HepG2 (cell line): Measurements from ENCODE around the gene CEP128.

Source experiments
- ATF1 ChIP-seq: IDR thresholded peaks from 2 replicates; pipeline ENCODE4 v1.6.1; 2016; ENCODE audit warnings: mild to moderate bottlenecking, control low read depth
- CC2D1A ChIP-seq: sonication (generic); formaldehyde crosslinking; IDR thresholded peaks from 2 replicates; pipeline ENCODE4 v1.8.1; 2023; ENCODE audit warnings: mild to moderate bottlenecking, missing genetic modification reagents
- E2F1 ChIP-seq: sonication (generic); formaldehyde crosslinking; IDR thresholded peaks from 2 replicates; pipeline ENCODE4 v1.5.0; 2020; ENCODE audit warnings: missing genetic modification reagents
- NFE2L1 ChIP-seq: sonication (generic); formaldehyde crosslinking; IDR thresholded peaks from 2 replicates; pipeline ENCODE4 v1.4.0; 2020; ENCODE audit warnings: missing genetic modification reagents, mild to moderate bottlenecking, borderline replicate concordance
- NR2C2 ChIP-seq: sonication (generic); formaldehyde crosslinking; IDR thresholded peaks from 2 replicates; pipeline ENCODE4 v1.4.0; 2020; ENCODE audit warnings: missing genetic modification reagents, mild to moderate bottlenecking, moderate library complexity, borderline replicate concordance
- PAF1 ChIP-seq: IDR thresholded peaks from 2 replicates; pipeline ENCODE4 v1.6.1; 2016; ENCODE audit warnings: missing genetic modification reagents, missing compliant biosample characterization
- SMARCE1 ChIP-seq: fragments of 450-650 bp; IDR thresholded peaks from 2 replicates; pipeline ENCODE4 v1.6.1; 2017; ENCODE audit warnings: borderline replicate concordance
- TCF7 ChIP-seq: sonication (generic); IDR thresholded peaks from 2 replicates; pipeline ENCODE4 v1.6.1; 2016; ENCODE audit warnings: antibody characterized with exemption, low read depth
- THYN1 ChIP-seq: sonication (generic); formaldehyde crosslinking; IDR thresholded peaks from 2 replicates; pipeline ENCODE4 v1.8.1; 2023; ENCODE audit warnings: low read depth, mild to moderate bottlenecking, moderate library complexity, missing genetic modification reagents, borderline replicate concordance
- TOPORS ChIP-seq: sonication (generic); formaldehyde crosslinking; IDR thresholded peaks from 2 replicates; pipeline ENCODE4 v1.8.0; 2023; ENCODE audit warnings: mild to moderate bottlenecking, missing genetic modification reagents
- TRIM24 ChIP-seq: sonication (generic); formaldehyde crosslinking; IDR thresholded peaks from 2 replicates; pipeline ENCODE4 v1.8.0; 2022; ENCODE audit warnings: mild to moderate bottlenecking, missing genetic modification reagents
- ZNF205 ChIP-seq: IDR thresholded peaks from 2 replicates; pipeline ENCODE4 v1.6.1; 2018; ENCODE audit warnings: missing biosample characterization, missing genetic modification reagents
- ZNF337 ChIP-seq: sonication (generic); formaldehyde crosslinking; IDR thresholded peaks from 2 replicates; pipeline ENCODE4 v1.5.1; 2020; ENCODE audit warnings: missing genetic modification reagents, low read depth, mild to moderate bottlenecking, borderline replicate concordance

GRCh38 chr14:80958226-80958625 is 16.7 kb upstream of the CEP128 start:
- TF ChIP-seq NR2C2 (CRISPR knock-in tag), result no peak
- no peak for TF ChIP-seq THYN1
- TF ChIP-seq TOPORS (CRISPR knock-in tag), result no peak
- TF ChIP-seq NFE2L1 (CRISPR knock-in tag), result no peak
- TF ChIP-seq ZNF205 (CRISPR knock-in tag), result no peak
- TF ChIP-seq ZNF337 (CRISPR knock-in tag), result no peak
- TF ChIP-seq PAF1, result no peak
- TF ChIP-seq TRIM24 (CRISPR knock-in tag), result no peak
- no peak for TF ChIP-seq SMARCE1
- TF ChIP-seq CC2D1A, result no peak
- no peak for TF ChIP-seq E2F1 (CRISPR knock-in tag)
- TF ChIP-seq TCF7, result no peak
- no peak for TF ChIP-seq ATF1 (CRISPR knock-in tag)
